CD4-positive, alpha-beta T cell treated with Interleukin-1 beta for 1 hour (primary cell): ENCODE data around the gene JARID2.
"Not testable (repeated sequence)": the region's sequence is repeated elsewhere in the genome, so short reads cannot be mapped to it uniquely, and the experiment has no call there.

Experiments
- DNase-seq, 2 donors: peaks; one replicate each; pipeline ENCODE4 v3.0.0-alpha.2; 2020 to 2022

Gene JARID2

GRCh38 chr6:15265787-15266186 lies 19.9 kb downstream of the JARID2 start:
- no peak for DNase-seq

DNA sequence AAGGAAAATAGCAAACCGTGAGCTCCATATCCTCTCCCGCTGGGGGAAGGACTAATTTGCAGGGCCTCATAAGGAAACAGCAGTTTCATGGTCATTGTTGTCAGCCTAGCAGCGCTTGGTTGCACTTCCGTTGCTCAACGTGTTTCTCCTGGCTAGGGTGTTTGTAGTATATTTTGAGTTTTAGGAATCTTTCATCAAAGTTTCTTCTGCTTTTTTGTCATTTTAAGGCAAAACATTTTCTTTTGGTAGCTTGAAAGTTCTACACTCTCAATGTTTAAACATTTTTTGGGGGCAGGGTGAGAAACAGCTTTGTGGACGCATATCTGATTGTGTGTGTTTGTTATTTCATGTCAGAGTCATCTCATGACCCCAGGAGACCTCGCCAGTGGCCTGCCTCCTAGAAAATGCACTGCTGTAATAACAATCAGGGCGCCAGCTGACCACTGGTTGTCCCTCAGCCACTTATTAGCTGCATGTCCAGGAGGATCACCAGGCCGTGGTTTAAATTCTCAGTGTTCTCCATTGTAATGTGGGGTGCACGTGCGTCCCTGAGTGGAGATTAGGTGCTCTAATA lies 20.6 kb downstream of the JARID2 start:
- no peak for DNase-seq

GRCh38 chr6:15267221-15267620 lies 21.4 kb downstream of the JARID2 start:
- DNase-seq: no peak

GRCh38 chr6:15268137-15268908 lies 22.5 kb downstream of the JARID2 start:
- no peak for DNase-seq

DNA sequence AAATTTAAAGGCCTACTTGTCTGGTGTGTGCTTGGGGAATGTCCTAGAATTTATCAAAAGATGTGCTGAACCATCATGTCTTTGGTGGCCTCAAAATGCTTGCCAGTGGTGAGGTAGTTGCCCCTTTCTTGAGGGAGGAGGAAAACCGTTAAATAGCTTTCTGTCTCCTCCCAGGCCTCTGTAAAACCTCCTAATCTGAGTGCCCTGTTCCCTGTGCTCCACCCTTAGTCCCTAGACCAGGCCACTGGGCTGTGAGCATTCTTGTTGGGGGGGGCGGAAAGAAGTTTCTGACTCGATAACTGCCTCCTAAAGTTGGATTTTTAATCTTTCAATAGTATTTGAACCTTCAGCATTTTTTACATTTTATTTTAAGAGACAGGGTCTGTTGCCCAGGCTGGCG lies 23.1 kb downstream of the JARID2 start:
- no peak for DNase-seq

DNA sequence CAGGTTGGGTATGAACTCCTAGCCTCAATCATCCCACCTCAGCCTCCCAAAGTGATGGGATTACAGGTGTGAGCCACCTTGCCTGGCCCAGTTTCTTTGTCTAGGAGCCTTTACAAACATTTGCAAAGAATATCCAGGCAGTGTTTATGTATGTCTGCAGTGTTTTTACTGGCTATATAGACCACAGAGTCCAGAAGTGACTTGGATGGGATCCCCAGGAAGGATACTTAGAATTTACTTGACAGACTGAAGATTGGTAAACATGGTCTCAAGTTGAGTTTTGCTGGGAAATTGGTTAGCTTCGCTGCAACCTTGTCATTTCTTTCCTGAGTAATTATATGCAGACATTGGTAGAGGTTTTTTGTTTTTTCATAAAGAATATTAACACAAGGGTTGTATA lies 23.8 kb downstream of the JARID2 start:
- no peak for DNase-seq

DNA sequence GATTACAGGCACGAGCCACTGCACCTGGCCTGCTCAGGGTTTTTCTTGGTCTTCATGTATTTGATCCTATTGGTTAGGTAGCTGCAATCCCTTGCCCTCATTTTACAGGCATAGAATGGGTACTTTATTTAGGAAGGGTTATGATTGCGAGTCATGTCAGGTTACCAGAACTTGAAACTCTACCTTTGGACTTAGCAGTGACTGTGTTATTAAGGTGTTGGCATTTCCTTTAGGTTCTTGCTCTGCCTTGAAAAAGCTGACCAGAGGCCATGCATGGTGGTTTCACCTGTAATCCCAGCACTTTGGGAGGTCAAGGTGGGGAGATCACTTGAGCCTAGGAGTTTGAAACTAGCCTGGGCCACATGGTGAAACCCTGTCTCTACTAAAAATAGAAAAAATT lies 24.5 kb downstream of the JARID2 start:
- no peak for DNase-seq

DNA sequence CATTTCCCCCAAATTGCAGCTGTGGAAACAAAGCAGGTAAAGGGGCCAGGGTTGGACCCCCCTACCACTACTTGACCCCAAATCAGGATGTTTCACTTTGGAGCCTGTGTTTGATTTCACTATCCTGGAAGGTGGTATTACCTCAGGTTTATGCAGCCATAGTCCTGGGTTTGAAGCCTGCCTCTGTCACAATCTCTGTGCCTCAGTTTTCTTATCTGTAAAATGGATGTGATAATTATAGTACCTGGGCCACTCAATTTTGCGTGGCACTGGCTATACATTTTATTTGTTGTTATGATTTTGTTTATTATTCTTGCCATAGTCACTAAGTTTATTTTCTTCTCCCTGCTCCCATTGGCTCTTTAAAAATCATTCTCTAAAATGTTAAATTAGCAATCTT lies 26.7 kb downstream of the JARID2 start:
- no peak for DNase-seq

DNA sequence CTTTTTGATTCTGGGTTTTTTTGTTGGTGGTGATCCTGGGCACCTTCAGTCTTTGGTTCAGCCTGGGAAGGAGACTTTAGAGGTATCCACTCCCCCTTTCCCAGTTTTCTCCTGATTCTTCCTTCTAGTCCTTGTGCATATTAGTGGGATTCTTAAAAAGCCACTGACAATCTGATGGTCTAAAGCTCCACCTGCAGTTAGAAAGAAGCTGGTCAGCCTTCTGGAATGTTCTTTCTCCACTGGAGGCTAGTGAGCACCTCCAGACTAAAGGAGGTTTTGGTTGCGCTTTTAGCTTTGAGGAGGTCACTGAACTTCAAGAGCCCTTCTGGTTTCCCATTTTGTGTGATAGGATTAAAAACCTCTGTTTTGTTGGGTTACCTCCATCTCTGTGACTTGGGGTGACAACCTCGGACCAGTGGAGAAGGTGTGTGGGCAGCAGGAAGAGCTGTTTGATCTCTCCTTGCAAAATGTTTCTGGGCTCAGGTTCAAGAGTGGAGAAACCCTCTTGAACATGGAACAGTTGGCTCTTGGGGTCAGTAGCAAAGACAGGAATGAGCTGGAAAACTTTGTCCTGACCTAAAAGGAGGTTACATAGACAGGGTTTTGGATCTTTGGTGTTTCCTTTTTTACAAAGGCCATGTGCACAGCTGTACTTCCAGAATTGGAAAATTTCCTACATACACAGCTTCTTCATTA lies 29.0 kb downstream of the JARID2 start:
- no peak for DNase-seq

- no peak for DNase-seq
Measured at GRCh38 chr6:15276036-15276985, 30.4 kb downstream of the JARID2 start.

DNA sequence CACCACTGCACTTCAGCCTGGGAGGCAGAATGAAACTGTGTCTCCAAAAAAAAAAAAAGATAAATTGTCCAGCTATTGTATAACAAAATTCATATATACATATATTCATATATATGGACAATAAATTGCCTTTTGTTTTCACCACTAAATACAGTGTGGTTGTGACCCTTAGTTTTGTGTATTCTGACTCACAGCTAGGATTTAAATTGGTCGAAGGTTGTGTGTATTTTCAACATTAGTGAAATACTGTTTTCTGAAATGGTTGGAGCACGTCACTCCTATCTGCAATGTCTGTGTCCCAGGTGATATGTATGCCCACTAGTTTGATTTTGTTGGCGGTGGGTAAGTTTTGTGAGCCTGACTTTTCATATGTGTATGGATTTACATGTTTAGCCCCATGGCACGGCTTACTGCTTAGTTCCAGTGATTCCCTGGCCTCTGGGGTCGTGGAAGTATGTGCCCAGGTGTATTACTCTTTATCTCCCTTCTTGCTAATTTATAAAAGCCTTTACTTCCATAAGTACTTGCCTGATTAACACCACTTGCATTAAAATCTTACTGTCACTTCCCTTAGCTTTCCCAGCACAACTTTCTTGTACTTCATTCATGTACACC lies 33.3 kb downstream of the JARID2 start:
- no peak for DNase-seq

- DNase-seq: no peak
Measured at GRCh38 chr6:15280028-15280427, 34.2 kb downstream of the JARID2 start.

- DNase-seq: no peak
Measured at GRCh38 chr6:15280961-15281360, 35.1 kb downstream of the JARID2 start.

DNA sequence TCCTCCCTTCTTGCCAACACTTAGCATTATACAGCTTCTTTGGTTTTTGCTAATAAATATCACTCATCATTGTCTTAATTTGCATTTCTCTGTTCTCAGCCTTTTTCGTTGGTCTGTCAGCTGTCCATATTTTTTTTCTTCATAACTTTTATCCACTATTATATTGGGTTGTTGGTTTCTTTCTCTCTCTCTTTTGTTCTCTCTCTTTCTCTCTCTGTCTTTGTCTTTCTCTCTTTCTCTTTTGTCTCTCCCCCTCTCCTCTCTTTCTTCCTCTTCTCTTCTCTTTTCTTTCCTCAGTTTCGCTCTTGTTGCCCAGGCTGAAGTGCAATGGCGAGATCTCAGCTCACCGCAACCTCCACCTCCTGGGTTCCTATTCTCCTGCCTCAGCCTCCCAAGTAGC lies 36.5 kb downstream of the JARID2 start:
- no peak for DNase-seq

GRCh38 chr6:15283986-15284361 lies 38.1 kb downstream of the JARID2 start:
- DNase-seq: no peak

DNA sequence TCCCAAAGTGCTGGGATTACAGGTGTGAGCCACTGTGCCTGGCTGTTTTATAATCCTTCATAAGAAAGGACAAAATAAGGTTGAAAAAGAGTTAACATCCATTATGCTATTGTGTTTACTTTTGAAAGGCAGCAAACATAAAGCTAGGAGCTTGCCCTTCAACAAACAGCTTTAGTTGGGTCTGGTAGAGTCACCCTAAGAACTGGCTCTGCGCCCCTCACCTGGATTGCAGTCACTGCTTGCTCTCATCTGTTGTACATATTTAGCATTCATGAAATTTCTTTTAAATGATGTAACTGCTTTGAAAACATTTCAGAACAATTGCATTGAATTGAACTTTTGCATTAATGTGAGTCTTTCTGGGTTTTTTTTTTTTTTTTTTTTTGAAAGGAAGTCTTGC lies 38.9 kb downstream of the JARID2 start:
- DNase-seq: no peak

DNA sequence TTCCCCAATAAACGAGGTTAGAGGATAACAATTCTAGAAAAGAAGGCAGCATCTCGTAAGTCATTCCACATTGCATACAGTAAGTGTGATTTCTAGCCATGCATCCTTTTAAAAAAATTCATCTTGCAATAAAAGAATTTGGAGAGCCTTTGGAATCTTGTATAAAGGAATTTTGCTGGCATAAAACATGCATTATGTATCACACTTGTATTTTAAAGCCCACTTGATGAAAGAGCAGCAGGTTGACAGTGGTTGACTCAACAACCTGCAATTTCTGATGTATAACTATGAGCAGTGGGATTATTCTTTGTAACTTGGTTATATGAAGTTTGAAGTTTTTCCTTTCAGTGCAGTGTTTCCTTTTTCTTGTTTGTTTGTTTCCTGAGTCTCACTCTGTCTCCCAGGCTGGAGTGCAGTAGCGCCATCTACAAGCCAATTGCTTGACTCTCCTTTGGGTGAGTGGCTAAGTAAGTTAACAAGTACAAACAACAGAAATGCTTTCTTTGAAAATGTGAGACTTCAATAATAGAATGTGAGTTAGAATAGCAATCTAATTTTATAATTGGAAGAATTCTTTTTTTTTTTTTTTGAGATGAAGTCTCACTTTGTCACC lies 39.9 kb downstream of the JARID2 start:
- peak in 1 of 2 donors; percentile 32 for DNase-seq

DNA sequence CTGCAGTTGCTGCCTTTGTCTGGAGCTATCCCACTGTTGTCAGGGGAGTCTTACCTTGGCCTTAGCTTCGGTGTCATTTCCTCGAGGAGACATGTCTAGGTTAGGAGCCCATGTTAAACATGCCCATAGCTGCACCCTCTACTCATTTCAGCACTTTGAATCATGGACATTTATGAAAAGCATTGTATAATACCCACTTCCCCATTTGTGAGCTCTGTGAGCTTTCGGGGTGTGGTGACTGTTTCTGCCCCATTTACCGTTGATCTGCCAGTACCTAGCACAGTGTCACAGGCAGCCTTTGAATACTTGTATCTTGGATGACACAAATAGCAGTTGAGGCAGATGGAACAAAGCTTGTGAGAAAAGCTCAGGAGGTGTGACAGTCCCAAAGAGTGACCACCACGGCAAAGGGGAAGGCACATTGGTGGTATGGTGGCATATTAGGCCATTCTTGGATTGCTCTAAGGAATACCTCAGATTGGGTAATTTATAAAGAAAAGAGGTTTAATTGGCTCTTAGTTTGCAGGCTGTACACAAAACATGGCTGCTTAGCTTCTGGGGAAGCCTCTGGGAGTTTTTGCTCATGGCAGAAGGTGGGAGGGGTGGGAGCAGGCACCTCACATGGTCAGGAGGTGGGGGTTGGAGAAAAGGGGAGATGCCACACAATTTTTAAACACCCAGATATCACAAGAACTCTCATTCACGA lies 42.0 kb downstream of the JARID2 start:
- DNase-seq: peak in 1 of 2 donors; percentile 31

DNA sequence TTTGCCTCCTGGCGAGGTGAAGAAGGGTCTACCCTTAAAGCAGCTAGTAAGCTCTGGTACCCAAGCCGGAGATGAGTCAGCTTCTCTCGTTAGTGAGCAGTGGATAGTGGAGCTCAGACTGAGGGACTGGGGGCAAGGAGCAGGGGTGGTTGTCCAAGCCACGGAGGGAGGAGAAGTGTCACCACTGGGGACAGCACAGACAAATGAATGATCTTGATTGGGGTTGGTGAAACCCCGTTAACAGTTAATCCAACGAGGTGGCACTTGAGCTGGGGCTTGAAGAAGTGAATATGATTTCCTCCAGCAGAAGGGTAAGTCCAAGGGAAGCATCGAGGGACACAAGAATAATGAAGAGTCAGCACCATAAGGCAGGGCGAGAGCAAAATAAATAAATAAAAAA lies 43.0 kb downstream of the JARID2 start:
- no peak for DNase-seq

DNA sequence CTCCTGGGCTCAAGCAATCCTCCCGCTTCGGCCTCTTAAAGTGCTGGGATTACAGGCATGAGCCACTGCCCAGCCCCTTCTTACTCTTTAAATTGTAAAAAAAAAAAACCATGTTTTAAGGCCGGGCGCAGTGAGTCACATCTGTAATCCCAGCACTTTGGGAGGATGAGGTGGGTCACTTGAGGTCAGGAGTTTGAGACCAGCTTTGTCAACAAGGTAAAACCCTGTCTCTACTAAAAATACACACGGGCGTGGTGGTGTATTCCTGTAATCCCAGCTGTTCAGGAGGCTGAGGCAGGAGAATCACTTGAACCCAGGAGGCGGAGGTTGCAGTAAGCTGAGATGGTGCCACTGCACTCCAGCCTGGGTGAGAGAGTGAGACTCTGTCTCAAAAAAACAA lies 43.6 kb downstream of the JARID2 start:
- not testable (repeated sequence) for DNase-seq

GRCh38 chr6:15290067-15290680 lies 44.3 kb downstream of the JARID2 start:
- no peak for DNase-seq
